ENCODE data around the gene RNF14. TPM values are rescaled to one million over a fixed set of nuclear protein-coding genes. Genes with fewer than 3 reads are reported as not detected.

Gene RNF14
- total RNA-seq, 1 experiment from 2014 or later: 29.7 TPM

DNA sequence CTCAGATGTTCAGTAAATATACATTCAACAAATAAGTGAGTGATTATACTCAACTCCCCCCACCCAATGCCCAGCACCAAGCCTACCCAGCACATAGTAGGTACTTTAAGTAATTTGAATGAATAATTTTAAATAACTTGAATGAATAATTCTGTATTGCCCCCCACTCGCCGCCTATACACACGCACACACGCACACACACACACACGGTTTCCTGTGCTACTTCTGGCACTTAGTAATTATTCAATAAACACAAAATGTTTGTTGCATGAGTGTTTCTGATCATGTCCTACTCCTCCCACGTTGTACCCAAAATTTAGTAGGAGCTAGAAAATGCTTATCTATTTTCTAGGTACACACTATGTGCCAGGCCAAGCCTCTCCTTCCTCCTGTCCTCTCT, 27.1 kb upstream of the RNF14 start:
- no peak for DNase-seq
- Histone ChIP-seq H3K9me3 (ENCODE audit: insufficient read depth, low read depth) (no peaks in the 10 kb centered on the region), H3K27me3 (ENCODE audit: insufficient read depth, low read depth) (no peaks in the 10 kb centered on the region), H3K36me3 (ENCODE audit: low read depth) (0 out of 2 replicates have a peak, but pooled peaks cover 3% of the 10 kb centered on the region), H3K9me2 (ENCODE audit: insufficient read depth) (no peaks in the 10 kb centered on the region), H3K27ac (no peak overlapping the region), H2AFZ (no peak overlapping the region), H3K4me2 (no peak overlapping the region), H3K4me3 (no peak overlapping the region), H3K4me1 (replicated peaks; ENCODE audit: insufficient read depth) (no peaks in the 10 kb centered on the region), H3K79me2 (ENCODE audit: low read depth) (no peaks in the 10 kb centered on the region), H4K20me1 (ENCODE audit: insufficient read depth) (no peaks in the 10 kb centered on the region), H3F3A (ENCODE audit: insufficient read depth, low read depth) (no peaks in the 10 kb centered on the region)
- no TSS peak for BruUV-seq (replicated peaks)
- TF ChIP-seq, protein P1, sequence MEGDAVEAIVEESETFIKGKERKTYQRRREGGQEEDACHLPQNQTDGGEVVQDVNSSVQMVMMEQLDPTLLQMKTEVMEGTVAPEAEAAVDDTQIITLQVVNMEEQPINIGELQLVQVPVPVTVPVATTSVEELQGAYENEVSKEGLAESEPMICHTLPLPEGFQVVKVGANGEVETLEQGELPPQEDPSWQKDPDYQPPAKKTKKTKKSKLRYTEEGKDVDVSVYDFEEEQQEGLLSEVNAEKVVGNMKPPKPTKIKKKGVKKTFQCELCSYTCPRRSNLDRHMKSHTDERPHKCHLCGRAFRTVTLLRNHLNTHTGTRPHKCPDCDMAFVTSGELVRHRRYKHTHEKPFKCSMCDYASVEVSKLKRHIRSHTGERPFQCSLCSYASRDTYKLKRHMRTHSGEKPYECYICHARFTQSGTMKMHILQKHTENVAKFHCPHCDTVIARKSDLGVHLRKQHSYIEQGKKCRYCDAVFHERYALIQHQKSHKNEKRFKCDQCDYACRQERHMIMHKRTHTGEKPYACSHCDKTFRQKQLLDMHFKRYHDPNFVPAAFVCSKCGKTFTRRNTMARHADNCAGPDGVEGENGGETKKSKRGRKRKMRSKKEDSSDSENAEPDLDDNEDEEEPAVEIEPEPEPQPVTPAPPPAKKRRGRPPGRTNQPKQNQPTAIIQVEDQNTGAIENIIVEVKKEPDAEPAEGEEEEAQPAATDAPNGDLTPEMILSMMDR (conservative IDR thresholded peaks at IDR 0.05): no peak
- TF ChIP-seq EZH2 (IDR thresholded peaks at IDR 0.05; ENCODE audit: low read depth): no peak
- CTCF ChIA-PET: no interaction called here
- intact Hi-C loops (cut with micrococcal nuclease; ENCODE audit: unreplicated experiment): no loop called here
- POLR2A ChIA-PET (ENCODE audit: unreplicated experiment): no interaction called here

DNA sequence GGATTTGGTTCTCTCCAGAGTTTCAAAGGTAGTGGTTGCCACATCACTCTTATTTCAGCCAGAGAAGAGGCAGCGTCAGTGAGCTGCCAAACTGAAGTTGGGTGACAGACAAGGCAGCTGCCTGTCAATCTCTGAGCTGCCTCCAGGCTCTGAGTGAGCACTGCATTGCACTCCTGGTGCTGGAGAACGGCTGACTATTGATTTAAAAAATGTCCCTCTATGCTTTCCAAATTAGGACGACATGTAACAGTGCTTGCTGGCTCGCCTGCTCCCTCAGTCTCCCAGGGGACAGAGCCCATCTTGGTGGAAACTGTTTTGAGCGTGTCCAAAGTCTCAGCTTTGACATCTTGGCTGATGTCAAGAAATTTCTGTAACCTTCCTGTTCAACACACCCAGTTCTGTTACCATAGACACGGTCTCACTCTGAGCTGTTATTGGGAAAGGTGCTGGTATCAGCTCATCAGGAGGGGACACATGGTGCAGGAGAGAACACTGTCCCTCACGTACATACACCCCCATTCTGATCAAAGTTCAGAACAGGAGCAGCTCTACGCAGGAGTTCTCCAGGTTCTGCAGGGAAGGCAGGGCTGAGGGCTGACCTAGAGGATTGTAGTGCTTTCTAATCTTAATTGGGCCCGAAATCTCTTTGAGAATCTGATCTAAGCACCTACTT, 26.6 kb upstream of the RNF14 start:
- BruUV-seq (replicated peaks): no TSS peak
- intact Hi-C loops (cut with micrococcal nuclease; ENCODE audit: unreplicated experiment): no loop called here
- H3K27ac ChIP-seq: no peak overlapping the region
- H3K27me3 ChIP-seq (ENCODE audit: insufficient read depth, low read depth): no peaks in the 10 kb centered on the region
- no peaks in the 10 kb centered on the region for H4K20me1 ChIP-seq (ENCODE audit: insufficient read depth)
- no peaks in the 10 kb centered on the region for H3K9me3 ChIP-seq (ENCODE audit: insufficient read depth, low read depth)
- CTCF ChIA-PET: no interaction called here
- H2AFZ ChIP-seq: no peak overlapping the region
- TF ChIP-seq, protein P1 (conservative IDR thresholded peaks at IDR 0.05): no peak
- TF ChIP-seq EZH2 (IDR thresholded peaks at IDR 0.05; ENCODE audit: low read depth): no peak
- POLR2A ChIA-PET (ENCODE audit: unreplicated experiment): no interaction called here
- DNase-seq: no peak
- H3K4me3 ChIP-seq: no peak overlapping the region
- H3F3A ChIP-seq (ENCODE audit: insufficient read depth, low read depth): no peaks in the 10 kb centered on the region
- H3K9me2 ChIP-seq (ENCODE audit: insufficient read depth): no peaks in the 10 kb centered on the region
- no peak overlapping the region for H3K4me2 ChIP-seq
- H3K36me3 ChIP-seq (ENCODE audit: low read depth): 0 out of 2 replicates have a peak, but pooled peaks cover under 1% of the 10 kb centered on the region
- H3K79me2 ChIP-seq (ENCODE audit: low read depth): no peaks in the 10 kb centered on the region
- H3K4me1 ChIP-seq (replicated peaks; ENCODE audit: insufficient read depth): no peaks in the 10 kb centered on the region

DNA sequence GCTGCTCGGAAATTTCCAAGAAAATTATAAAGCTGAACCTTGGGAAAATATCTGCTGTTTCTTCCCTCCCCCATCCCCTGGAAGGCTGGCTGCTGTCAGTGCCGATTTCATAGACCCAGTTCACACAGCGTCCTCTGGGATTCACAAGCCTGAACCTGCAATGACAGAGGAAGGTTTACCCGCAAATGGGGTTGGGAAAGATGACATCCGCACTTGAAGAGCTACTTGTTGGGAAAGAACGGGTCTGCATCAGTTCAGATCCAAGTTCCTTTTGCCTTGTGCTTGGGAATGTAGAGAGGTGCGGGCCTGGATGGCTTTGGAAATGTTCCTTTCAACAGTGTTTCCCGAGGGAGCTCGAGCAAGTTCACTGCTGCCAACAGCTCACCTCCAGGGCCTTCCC, 24.8 kb upstream of the RNF14 start:
- Histone ChIP-seq H2AFZ (no peak overlapping the region), H3K27me3 (ENCODE audit: insufficient read depth, low read depth) (no peaks in the 10 kb centered on the region), H3F3A (ENCODE audit: insufficient read depth, low read depth) (no peaks in the 10 kb centered on the region), H4K20me1 (ENCODE audit: insufficient read depth) (no peaks in the 10 kb centered on the region), H3K4me1 (replicated peaks; ENCODE audit: insufficient read depth) (no peaks in the 10 kb centered on the region), H3K4me3 (no peak overlapping the region), H3K9me3 (ENCODE audit: insufficient read depth, low read depth) (no peaks in the 10 kb centered on the region), H3K27ac (no peak overlapping the region), H3K79me2 (ENCODE audit: low read depth) (no peaks in the 10 kb centered on the region), H3K4me2 (no peak overlapping the region), H3K9me2 (ENCODE audit: insufficient read depth) (no peaks in the 10 kb centered on the region), H3K36me3 (ENCODE audit: low read depth) (no peaks in the 10 kb centered on the region)
- no peak for DNase-seq
- no peak for TF ChIP-seq EZH2 (IDR thresholded peaks at IDR 0.05; ENCODE audit: low read depth)
- TF ChIP-seq, protein P1 (conservative IDR thresholded peaks at IDR 0.05): no peak
- no TSS peak for BruUV-seq (replicated peaks)
- intact Hi-C loops (cut with micrococcal nuclease; ENCODE audit: unreplicated experiment): no loop called here
- ChIA-PET POLR2A (ENCODE audit: unreplicated experiment) (no interaction called here), CTCF (interaction anchor here (0.9 kb wide), 1 partner anchor 386 kb away, joined by 4 read pairs; no protein-coding TSS in a partner anchor)
